PC-3 (cell line): ENCODE results near the gene MRPS34.

ENCODE experiments used
- EZH2 ChIP-seq: fragments of 300-600 bp; sonication (generic); IDR thresholded peaks from one replicate; pipeline ENCODE4 v1.6.1; 2017; ENCODE audit warnings: antibody characterized with exemption, mild to moderate bottlenecking, low read length; ENCODE audit not compliant: unreplicated experiment
- TF ChIP-seq, protein P1 (sequence below): fragments of 300-600 bp; sonication (generic); conservative IDR thresholded peaks from 2 replicates; pipeline ENCODE4 v1.5.1; 2017; ENCODE audit warnings: antibody characterized with exemption, low read depth, mild to moderate bottlenecking, low read length

DNA sequence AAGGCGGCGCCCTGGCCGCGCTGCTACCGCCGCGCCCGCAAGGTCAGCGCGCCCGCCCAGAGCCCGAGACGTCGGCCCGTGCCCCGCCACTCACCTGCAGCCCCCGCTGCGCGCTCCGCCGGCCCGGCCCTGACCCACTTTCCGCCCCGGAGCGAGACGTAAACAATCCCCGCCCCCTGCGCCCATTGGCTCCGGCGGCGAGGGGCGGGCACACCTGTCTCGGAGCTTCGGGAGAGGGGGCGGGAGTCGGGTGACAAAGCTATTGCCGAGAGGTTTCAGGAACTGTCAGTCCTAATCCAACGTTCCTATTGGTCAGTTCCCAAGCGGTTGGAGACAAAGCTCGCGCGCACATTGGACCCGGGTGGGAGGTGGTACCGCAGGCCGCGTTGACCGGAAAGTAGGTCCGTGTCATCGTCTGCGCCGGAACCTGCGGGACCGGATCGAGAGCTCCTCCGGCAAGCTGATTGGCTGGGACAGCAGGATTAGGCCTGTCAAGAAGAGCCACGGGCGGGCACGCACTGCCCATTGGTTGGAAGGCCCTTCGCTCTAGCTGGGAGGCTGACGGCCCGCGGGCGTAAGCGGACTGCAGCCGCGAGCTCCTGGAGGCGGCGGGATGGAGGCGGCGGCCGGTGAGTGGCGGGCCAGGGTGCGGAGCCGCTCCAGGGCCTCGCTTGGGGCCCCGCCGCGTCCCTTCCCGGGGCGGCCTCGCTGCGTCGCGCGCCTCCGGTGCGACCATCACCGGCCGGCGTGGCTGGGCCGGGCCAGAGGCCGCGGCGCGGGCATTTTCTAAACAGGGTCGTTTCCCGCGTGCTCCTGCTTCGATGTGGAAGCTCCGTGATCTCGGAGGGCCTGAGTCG lies 9.7 kb upstream of the MRPS34 start, which contains the start of the genes NUBP2 and SPSB3:
- TF ChIP-seq, protein P1, sequence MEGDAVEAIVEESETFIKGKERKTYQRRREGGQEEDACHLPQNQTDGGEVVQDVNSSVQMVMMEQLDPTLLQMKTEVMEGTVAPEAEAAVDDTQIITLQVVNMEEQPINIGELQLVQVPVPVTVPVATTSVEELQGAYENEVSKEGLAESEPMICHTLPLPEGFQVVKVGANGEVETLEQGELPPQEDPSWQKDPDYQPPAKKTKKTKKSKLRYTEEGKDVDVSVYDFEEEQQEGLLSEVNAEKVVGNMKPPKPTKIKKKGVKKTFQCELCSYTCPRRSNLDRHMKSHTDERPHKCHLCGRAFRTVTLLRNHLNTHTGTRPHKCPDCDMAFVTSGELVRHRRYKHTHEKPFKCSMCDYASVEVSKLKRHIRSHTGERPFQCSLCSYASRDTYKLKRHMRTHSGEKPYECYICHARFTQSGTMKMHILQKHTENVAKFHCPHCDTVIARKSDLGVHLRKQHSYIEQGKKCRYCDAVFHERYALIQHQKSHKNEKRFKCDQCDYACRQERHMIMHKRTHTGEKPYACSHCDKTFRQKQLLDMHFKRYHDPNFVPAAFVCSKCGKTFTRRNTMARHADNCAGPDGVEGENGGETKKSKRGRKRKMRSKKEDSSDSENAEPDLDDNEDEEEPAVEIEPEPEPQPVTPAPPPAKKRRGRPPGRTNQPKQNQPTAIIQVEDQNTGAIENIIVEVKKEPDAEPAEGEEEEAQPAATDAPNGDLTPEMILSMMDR = no peak
- no peak for TF ChIP-seq EZH2
